Neural cell (in vitro differentiated cells): ENCODE results near the gene USP53.

Experiments used
- EZH2 ChIP-seq: fragments of 200-600, 300-800 bp; shearing (Covaris generic), sonication (generic); IDR thresholded peaks from 2 replicates; pipeline ENCODE4 v1.6.1; 2014; ENCODE audit warnings: antibody characterized with exemption, low read length, borderline replicate concordance, mild to moderate bottlenecking; ENCODE audit not compliant: insufficient read depth, poor library complexity, severe bottlenecking
- POLR2AphosphoS5 ChIP-seq: IDR thresholded peaks from 2 replicates; pipeline ENCODE4 v1.6.1; 2012
- RAD21 ChIP-seq: fragments of 450-650 bp; conservative IDR thresholded peaks from 2 replicates; pipeline ENCODE4 v1.6.1; 2014; ENCODE audit warnings: antibody characterized with exemption, mild to moderate bottlenecking, moderate library complexity
- TAF1 ChIP-seq: IDR thresholded peaks from 2 replicates; pipeline ENCODE4 v1.6.1; 2012; ENCODE audit warnings: low read depth
- TF ChIP-seq, protein P1 (sequence below): fragments of 450-650 bp; IDR thresholded peaks from 2 replicates; pipeline ENCODE4 v1.5.1; 2014; ENCODE audit warnings: antibody characterized with exemption, mild to moderate bottlenecking, moderate library complexity; ENCODE audit not compliant: poor library complexity, severe bottlenecking

DNA sequence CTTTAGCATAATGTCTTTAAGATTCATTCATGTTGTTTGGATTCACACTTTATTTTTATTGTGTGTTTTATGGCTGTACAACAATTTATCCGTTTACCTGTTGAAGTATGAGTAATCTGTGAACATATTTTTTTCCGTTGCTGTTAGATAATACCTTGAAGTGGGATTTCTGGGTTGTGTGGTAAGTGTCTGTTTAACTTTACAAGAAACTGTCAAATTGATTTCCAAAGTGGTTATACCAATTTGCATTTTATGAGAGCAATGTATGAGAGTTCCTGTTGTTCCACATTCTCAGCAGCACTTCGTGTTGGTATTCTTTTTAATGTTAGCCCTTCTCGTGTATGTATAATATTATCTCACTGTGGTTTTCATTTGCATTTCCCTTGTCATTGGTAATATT lies 53.6 kb downstream of the USP53 start:
- TF ChIP-seq, protein P1, sequence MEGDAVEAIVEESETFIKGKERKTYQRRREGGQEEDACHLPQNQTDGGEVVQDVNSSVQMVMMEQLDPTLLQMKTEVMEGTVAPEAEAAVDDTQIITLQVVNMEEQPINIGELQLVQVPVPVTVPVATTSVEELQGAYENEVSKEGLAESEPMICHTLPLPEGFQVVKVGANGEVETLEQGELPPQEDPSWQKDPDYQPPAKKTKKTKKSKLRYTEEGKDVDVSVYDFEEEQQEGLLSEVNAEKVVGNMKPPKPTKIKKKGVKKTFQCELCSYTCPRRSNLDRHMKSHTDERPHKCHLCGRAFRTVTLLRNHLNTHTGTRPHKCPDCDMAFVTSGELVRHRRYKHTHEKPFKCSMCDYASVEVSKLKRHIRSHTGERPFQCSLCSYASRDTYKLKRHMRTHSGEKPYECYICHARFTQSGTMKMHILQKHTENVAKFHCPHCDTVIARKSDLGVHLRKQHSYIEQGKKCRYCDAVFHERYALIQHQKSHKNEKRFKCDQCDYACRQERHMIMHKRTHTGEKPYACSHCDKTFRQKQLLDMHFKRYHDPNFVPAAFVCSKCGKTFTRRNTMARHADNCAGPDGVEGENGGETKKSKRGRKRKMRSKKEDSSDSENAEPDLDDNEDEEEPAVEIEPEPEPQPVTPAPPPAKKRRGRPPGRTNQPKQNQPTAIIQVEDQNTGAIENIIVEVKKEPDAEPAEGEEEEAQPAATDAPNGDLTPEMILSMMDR: no peak
- TF ChIP-seq TAF1 (no peak), POLR2AphosphoS5 (no peak), RAD21 (no peak), EZH2 (no peak)
